ENCODE results near the gene PIK3R1.

PIK3R1 gene

DNA sequence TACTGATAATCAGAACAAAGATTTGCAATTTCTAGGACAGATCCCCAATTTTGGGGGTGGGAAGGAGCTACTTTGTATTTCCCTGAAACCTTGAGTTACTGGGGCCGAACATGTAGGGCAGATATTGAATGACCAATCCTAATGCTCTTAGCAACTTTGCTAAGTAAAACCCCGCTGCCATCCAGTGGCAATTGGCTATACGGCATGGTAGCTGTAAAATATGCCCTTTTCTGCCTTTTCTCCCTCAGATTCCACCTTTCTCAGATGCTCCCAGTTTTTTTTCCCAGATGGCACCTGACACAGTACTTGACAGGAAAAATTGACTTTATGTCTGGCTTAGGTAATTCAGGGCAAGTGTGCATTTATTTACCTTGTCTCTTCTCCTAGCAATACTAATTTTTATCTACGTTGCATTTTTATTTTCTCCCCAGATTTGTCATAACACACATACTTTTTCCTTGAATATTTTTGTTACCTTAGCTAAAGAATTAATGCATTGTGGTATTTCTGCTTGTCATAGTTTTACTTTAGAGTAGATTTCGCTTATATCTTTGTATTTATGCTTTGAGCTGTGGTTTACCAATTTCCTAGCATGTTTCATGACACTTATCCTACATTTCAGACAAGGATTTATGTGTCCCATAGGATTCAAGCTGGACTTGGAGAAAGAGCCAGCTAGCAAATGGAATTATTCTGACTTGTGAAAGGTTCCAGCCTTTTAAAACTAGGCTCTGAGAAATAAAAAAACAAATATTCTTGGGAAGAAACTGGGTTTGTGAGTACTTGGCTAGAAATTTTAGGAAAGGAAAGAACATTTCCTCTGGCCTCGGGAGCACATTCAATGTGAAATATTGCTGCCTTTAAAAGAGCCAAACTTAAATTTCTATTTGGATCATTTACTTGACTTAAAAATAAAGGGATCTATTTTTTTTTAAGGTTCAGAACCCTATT is 37.4 kb downstream of the PIK3R1 start:
- peak; percentile 62 to 77 for DNase-seq

DNA sequence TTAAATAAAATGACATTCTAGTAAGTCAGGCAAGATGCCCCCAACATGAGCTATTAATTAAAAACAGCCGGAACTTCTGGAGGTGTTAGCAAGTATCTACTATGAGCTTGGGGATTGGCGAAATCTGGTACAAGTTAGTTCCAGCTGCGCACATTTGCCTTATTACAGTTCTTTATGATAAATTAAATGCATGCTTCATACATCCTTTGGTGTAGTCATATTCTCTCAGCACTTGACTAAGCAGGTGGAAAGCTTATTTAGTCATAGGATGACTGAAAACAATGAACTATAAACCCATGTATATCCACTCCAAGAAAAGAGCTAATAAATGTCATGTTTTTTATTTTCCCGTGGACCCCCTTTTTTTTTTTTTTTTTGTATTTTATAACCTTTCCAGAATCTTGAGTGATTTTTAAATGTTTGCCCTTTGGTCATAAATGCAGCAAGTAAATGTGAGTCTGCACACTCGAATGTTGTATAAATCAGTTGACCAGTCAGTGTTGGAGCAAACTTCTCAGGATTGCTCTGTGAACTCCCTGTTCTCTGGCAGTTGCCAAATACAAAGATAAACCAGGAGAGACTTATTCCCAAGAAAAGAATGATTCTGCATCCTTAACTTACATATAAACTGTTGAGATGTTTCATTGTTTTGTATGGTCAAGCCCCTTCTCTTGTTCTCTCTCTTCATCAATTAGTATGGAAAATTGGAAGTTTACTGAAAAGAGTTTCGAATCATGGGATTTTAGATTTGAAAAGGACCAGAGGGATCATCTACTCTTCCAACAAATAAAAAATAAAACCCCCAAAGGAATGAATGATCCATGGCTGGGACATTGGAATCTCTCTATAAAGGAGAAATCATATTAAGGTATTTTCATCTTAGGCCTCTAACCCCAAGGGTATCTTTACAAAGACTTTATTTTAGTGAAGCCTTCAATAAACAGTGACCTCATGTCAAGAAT is 38.3 kb downstream of the PIK3R1 start:
- DNase-seq = no peak

DNA sequence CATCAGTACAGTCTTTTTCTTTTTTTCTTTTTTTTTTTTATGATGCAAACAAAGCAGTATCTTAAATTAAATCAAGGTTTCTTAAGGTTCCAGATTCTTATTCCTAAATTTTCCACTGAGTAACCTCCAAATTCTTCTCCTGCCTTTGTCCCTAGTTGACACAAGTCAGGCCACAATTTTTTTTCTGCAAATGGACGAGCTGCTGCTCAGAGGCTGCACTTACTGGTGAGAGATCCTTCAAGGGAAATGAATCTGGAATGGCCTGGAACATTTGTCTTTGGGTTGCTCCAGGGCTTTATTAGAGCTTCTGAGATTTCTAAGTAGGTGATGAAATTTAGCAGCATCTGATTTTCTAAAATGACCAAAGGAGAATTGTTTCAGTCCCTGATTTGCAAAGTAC is 39.3 kb downstream of the PIK3R1 start:
- no peak for DNase-seq

DNA sequence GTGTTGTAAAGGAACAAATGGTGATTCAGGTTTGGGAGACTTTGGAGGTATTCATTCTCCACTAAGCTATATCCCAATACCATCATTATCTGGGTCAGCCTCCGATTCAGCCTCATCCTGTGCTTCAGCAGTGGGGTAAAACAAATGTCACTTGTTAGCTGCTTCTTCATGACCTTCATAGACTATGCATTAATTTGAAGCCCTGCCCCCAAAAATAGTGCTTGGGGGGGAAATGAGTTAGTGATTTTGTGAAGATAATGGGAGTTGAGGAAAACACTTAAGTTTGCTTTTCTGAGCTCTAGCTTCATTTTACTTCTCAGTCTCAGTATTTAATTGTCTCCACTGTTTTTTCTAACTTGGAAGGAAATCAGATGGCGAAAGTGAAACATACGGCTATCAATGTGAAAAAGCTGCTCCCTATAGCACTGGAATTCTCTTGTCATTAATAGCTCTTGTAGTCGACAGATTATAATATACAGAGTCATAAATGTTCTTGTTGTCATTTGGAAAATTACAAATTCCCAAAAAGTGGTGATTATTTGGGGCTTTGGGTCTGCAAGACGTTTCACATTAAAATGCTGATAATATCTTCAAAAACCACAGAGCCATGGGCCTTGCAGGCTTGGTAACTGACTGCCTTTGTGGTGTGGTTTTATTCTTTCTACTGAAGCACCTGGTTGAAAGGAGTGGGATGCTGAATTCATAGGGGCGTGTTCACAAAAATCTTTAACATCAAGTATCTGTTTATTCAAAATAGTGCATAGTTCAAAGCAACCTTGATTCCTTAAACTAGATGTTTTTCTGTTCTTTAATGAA is 40.0 kb downstream of the PIK3R1 start:
- no peak for DNase-seq

DNA sequence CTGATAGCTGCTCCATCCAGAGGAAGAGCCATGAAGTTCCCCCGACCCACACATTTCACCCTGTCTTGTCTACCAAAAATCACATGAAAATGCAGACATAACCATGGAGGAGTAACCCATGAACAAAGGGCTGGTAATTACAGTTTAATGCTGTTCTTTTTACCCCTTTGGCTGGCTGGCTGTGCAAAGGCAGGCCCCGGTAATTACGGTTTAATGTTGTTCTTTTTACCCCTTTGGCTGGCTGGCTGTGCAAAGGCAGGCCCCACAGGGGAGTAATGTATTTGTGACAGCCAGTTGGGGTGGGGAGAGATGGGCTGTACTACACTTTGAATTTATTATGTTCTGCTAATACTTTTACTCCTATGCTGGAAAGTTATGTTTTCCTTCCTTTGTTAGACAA is 41.7 kb downstream of the PIK3R1 start:
- no peak for DNase-seq

DNA sequence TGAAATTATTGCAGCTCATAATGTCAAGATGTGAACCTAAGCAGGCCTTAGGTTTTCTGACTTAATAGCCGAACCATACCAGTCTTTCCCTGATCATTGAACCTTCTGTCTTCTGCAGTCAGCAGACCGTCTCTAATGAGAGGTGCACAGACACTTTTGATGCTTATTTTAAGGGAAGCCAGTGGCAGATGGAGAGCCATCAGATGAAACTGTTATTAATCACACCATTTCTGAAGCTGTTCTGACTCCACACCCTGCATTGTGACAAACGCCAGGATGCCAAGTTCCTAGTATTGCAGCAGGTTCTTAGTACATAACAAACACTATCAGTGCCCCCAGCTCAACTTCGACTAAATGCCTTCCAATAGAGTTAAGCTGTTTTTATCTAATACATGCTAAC is 43.0 kb downstream of the PIK3R1 start:
- no peak for DNase-seq

DNA sequence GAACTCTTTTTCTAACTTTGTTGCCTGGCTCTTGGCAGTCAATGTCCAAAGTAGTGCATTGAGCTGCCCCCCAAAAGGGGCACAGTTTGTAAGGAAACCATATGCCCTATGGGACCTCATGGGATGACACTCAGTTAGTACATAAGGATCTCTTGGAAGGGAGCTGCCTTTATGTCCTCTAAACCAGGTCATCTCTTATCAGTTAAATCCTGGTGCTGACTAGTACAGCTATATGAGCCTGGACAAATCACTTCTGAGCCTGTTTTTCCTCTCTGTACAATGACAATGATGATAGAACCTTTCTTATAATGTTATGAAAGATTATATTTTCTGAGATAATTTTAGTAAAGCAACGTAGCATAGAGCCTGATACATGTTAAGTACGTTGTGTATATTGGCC is 44.1 kb downstream of the PIK3R1 start:
- DNase-seq = no peak

DNA sequence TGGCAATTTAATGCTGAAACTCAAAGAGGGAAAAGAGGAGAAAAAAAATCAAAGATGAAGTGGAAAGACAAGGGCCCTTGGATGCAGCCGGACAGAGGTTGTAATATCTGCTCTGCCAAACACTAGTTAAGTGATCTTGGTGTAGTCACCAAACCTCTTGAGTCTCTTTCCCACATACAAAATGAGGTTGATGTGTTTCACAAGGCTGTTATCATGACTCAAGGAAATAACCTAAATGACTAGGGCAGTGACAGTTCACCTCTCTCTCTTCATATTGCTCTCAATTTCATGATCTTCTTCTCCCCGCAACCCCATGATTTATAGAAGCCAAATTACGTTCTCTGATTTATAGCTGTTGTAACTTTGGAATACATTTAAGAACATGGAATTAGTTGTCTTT is 44.9 kb downstream of the PIK3R1 start:
- no peak for DNase-seq

DNA sequence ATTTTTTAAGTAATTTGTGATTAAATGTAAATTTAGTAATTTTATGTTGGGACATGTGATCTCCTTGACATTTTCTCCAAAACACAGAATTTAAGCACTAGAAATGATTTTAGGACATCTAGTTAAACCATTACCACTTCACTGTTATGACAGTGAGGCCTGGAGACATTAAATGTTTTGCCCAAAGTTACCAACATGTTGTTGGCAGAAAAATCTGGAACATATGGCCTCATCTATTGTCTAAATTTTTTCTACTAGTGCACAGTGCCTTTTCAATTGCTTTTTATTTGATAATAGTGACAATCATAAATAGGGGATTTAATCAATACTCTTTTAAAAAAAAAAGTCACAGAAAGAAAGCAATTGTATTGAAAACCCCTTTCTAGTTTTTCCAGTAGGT is 45.6 kb downstream of the PIK3R1 start:
- DNase-seq = no peak

DNA sequence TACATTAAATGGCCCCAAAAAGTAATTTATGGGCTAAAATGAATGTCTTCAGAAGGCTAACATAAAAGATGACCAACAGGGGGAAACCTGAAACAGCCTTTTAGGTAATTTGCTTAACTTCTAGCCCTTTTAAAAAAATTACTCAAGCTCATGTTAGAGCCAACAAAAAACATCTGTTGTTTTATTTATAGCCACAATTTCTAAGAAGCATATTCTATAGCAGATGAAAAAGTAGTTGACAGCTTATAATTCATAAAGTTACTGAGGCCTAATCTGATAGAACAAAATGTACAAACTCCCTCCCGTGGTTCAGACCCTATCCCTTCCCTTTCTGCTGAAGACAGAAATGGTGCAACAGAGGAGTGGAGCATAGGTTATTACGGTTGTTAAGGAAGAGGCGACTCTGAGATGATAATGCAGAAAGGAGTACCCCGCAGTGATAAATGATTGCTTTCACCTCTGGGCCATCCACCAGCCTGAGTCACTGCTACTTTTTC is 46.1 kb downstream of the PIK3R1 start:
- DNase-seq = no peak

DNA sequence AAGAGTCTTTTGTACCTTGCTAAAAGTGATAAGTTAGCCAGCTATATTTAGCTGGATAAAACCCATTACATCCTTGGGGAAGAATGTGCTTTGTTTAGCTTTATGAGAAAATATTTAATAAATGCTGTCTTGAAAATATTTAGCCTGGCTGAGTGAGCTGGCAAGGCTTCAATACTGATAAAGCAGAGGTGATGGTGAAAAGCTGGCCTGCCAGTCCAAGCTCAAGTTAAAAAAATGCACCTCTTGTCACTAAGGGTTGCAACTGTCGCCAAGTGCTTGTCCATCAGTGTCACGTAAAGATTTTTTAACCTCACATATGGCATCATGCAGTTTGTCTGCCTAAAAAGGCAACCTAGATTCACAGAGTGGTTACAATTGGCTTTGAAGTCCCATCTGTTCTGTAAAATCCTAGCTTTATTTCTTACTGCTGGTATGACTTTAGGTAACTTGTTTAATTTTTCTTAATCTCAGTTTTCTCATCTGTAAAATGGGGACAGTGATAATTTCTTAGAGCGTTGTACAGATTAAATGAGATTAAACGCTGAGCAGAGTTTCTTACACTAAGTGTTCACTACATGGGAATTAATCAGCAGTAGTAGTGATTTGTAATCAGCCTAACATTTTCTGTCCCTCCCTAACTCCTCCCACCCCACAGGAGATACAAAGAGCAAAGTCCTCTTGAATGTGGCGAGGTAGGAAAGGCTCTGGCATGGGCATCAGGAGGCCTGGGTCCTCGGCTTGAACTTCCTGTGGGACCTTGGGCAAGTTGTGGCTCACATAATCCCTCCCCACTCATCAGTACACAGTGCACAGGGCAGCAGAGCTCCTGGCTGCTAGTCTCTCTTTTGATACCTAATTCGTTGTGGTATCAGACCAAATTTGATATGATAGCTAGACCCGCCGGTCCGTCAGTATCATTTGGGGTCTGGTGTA is 48.7 kb downstream of the PIK3R1 start:
- no peak for DNase-seq

DNA sequence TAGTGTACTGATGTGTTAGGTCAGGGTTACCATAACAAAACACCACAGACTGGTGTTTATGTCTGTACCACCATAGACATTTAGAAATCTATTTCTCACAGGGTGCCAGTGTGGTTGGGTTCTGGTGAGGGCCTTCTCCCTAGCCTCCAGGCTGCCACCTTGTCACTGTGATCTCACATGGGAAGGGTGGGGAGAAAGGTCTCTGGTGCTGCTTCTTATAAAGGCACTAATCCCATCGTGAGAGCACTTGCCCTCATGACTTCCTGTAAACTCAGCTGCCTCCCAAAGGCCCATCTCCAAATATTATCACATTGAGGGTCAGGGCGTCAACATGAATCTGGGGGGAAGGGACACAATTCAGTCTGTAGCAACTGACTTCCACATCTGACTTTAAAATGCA is 49.8 kb downstream of the PIK3R1 start:
- DNase-seq = no peak

DNA sequence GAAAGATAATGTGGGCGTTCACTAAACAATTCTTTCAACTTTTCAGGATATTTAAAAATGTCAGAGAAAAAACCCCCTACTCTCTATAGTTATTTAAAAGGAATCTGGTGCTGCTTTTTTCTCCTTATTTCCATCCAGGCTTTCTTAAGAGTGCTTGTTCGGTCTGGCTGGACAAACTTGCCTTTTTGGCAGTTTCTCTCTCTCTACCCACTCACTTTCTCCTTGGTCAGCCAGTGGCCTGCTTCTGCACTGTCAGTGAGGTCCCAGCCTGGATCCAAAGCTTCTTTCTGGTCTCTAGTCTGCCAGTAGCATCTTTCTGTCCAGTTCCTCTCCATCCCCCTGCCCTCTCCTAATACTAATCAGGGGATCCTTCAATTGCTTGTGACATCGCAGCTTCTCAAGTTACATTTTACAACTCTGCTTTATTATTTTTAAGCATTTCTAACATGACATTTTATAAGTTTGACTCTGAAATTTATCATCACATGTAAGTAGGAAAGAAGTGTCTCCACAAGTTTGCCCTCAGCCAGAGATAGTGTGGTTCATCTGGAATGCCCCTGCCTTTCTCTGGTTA is 50.4 kb downstream of the PIK3R1 start:
- no peak for DNase-seq

DNA sequence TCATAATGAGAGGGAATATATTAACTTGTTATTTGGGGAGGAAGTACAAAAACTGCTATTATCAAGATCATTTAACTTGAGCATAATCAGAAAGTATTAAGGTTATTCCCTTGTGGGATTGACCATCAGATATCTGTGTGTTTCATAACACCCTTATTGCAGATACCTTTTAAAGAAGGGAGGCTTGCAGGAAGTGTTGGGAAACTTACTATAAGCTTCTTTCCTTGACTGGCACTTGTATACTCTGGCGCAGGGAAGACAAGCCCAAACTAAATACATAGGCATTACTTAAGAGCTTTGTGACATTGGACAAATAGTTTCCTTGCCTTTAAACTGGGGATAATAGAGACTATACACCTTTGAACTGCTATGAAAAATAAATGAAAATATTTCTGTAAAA is 50.9 kb downstream of the PIK3R1 start:
- DNase-seq = no peak

DNA sequence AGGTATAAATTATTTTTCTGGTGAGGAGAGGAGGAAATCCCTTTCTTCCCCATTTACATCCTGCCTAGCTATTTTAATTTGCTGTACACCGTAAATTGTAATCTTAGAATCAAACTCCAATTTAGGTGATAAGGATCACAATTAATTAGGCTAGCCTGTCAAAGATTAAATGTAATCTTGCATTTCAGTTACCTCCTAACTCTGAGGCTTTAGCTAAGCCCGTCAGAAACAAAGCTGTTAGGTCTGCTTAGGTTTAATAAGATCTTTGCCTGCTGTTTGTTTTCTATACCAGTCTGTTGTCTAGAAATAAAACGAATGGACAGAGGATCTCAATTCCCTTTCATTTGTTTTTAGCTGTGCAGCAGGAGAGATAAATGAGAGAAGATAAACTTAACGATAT is 51.5 kb downstream of the PIK3R1 start:
- no peak for DNase-seq

DNA sequence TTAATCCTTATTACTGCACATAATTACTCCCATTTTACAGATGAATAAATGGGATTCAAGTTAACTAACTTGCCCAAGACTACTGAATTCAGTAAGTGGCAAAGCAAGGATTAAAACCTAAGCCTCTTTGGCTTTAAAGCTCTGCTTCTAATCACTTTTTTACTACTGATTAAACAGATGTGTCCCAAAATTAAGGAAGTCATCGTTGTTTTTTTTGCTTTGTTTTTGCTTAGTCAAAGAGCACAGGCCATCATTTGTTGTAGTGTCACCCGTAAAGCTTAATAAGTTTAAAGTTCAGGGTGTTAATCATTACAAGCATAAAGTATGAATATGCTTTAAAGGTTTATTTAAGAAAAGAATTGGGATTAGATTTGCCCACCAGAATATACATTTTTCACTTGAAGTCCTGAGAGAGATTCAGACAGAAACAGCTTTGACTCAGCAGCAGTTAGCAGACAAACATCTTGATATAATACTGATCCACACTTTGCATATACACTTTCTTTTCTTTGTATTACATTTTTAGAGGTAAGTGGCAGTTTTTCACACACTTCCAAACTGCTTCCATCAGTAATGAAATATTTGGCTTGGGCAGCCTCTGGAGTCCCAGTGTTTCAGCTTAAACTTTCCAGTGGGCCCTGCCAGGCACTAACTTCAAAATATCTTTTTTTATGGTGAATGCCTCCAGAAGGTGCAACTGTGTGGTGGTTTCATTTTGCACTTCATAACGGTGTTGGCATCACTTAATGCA is 52.7 kb downstream of the PIK3R1 start:
- no peak for DNase-seq

DNA sequence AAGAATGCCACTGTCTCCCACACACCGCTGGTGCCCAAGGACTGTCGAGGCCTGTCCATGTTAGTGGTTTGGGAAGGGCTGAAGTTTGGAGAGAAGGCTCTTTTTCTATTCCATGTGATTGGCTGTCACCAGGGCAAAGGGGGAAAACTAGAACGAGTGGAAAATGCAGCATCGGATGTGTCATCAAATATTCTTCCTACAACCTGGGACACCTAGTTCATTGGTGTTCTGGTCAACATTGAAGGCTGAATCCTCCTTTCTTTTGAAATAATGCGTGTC is 53.2 kb downstream of the PIK3R1 start:
- DNase-seq = no peak

DNA sequence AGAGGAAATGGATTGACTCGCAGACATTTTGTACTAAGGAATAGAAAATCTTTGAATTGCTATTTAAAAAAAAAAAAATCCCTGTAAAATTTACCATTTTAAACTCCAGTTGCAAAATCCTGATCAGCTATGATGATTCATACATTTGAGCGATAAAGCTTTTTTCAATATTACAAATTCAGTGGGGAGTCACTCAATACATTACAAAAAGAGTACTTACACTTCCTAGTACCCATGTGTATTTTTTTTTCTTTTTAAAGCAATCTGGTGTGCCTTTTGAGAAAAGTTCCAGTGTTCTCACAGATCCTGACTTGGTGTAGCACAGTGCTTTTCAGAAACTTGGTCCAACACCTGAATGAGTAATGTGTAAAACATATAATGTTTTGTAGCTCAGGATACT is 54.3 kb downstream of the PIK3R1 start:
- no peak for DNase-seq

DNA sequence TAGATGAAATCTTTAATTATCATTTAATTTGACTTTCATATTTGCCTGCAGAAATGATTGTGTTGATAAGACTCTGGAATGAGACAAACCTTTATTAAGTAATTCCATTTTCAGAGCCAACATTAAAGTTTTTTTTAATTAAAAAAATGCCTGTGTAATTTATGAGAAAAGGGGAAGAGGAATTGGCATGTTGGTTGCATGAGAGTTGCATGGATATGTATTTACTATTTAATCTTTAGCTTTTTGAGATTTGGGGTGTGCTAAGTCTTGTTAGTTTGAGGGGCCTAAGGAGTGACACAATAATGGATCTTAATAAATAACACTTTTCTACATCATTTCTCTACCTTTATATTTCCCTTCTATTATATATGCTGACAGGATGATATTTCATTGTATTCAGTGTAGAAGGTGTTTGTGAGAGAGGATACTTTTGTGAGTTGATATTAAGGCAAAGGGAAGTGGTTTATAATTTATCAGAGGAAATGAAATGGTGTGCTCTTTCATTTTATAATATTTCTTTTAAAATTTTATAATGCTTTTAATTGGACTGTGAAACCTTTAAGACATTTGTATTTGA is 54.9 kb downstream of the PIK3R1 start:
- no peak for DNase-seq

DNA sequence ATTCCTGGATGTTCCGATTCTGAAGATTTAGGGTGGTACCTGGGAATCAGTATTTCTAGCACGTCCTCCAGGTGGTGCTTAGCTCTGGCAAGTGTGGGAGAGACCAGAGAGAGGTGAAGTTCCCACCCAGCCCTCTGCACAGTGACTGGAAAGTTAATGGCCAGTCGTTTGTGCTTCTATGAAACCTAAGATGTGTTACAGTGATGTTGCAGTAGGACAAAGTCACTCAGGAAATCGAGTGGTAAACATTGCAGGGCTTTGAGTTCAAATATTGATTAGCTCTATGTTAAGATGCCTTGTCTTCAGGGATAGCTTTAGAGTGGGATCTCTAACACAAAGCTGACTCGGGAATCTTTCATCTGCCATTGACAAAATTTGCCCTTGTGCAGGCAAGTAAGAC is 55.6 kb downstream of the PIK3R1 start:
- DNase-seq = no peak
